Measurements from ENCODE around the gene SND1.
"Not testable (repeated sequence)": the region's sequence is repeated elsewhere in the genome, so short reads cannot be mapped to it uniquely, and the experiment has no call there.

The SND1 gene

DNA sequence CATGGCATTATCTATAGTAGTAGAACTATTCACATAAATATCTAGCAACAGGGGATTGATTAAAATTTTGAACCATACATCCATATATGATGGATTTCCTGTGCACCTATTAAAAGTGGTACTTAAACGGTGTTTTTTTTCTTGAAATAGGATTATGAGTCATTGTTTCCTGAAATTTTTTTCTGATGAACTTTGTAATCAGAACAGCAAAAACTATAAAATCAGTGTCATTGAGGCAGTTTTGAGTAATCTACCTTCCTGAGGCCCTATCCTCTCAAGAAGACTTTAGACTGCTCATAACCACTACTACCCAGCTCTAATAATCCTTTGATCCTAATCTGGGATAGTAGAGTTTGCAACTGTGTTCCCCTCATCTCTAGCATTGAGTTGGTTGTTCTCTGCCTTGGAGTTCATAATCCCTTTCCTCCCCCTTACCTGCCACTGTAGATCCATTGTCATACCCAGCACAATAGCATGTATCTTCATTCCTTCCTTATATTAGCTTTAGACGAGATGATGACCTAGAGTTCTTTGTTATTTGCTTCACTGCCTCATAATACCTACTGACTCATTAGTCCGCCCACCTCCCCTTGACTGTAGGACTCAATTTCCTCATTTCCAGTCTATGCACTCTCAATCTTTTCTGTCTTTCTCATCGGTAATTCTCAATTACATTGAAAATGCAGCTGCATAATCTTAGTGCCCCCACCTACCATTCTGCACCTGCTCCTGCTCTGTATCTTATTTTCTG lies 245.9 kb downstream of the SND1 start:
- TF ChIP-seq GATA1 (IDR thresholded peaks at IDR 0.05; ENCODE audit: low read depth, low read length), result no peak
- no peak for TF ChIP-seq POLR2A (IDR thresholded peaks at IDR 0.05; ENCODE audit: low read length)
- DNase-seq, result no peak

- TF ChIP-seq GATA1 (IDR thresholded peaks at IDR 0.05; ENCODE audit: low read depth, low read length) (no peak), POLR2A (IDR thresholded peaks at IDR 0.05; ENCODE audit: low read length) (no peak)
- DNase-seq, result no peak
These were observed 247.4 kb downstream of the SND1 start for GRCh38 chr7:127899411-127899810.

DNA sequence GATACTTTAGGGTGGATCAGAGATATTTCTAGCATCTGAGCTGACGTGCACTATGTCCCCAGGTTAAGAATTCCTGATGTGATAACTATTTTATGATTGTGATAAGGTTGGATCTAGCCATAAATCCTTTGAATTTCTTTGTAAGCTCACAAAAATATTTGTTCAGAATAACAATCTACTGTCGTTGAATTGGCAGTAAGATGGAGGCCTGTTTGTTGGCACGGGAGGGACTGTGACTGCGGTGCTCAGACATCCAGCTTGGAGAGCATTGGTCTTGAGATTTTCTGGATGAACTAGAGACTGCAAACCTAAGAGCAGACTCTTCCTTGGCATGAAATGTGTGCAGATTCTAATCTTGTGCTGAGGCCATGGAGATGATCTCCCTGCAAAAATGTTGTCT lies 248.1 kb downstream of the SND1 start:
- no peak for DNase-seq
- no peak for TF ChIP-seq GATA1 (IDR thresholded peaks at IDR 0.05; ENCODE audit: low read depth, low read length)
- no peak for TF ChIP-seq POLR2A (IDR thresholded peaks at IDR 0.05; ENCODE audit: low read length)

DNA sequence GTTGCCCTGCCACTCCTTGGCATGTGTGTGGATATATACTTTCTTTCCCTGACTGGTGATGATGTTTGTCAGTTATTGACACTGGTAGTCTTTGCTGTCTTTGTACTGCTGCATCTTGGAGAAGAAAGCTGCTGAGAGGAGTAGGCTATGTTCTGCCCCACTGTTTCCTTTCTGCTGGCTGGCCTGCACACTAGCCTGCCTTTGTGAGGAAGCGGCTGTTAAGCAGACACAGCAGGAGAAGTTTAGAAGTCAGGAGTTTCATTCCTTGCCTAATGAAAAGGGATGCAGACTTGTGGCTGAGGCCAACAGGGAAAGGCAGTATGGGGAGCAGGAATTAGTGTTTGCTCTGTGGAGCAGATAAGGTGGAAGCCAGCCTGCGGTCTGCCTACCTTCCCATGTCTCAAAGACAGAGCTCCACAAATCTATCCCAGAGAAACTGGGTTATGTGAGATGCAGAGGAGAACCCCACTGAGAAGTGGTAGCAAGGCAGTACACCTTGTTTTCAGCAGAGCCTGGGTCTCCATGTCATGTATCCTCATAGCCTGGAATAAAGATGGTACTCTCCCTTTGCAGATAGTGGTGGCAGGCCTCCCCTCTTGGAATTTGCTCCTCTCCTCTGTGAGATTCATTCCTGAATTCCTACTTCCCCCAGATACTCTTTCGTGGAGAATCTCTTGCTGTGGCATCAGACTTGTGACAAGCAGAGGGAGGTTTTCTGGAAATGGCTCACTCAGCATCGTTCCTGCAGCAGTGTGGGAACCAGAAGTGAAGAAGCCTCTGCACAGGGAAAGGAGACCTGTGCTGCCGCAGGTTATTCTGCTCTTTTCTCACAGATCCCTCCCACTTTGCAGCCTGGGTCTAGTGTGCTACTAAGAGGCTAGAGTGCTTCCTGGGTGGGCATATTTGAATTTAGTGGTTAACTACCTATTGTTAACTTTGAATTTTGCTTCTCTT lies 249.0 kb downstream of the SND1 start:
- TF ChIP-seq POLR2A (IDR thresholded peaks at IDR 0.05; ENCODE audit: low read length) (no peak), GATA1 (IDR thresholded peaks at IDR 0.05; ENCODE audit: low read depth, low read length) (no peak)
- peak in 1 of 2 experiments; percentile 15 for DNase-seq

GRCh38 chr7:127901895-127902703 lies 250.1 kb downstream of the SND1 start:
- no peak for DNase-seq
- no peak for TF ChIP-seq POLR2A (IDR thresholded peaks at IDR 0.05; ENCODE audit: low read length)
- TF ChIP-seq GATA1 (IDR thresholded peaks at IDR 0.05; ENCODE audit: low read depth, low read length), result no peak

DNA sequence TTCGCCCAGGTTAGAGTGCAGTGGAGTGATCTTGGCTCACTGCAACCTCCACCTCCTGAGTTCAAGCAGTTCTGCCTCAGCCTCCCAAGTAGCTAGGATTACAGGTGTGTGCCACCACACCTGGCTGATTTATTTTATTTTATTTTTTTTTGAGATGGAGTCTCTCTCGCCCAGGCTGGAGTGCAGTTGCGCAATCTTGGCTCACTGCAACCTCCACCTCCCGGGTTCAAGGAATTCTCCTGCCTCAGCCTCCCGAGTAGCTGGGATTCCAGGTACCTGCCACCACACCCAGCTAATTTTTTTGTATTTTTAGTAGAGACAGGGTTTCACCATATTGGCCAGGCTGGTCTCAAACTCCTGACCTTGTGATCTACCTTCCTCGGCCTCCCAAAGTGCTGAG lies 250.8 kb downstream of the SND1 start:
- not testable (repeated sequence) for DNase-seq

- TF ChIP-seq GATA1 (IDR thresholded peaks at IDR 0.05; ENCODE audit: low read depth, low read length), result no peak
- no peak for TF ChIP-seq POLR2A (IDR thresholded peaks at IDR 0.05; ENCODE audit: low read length)
- no peak for DNase-seq
These were observed 252.1 kb downstream of the SND1 start for GRCh38 chr7:127903892-127904669.

GRCh38 chr7:127904670-127904985 lies 252.6 kb downstream of the SND1 start:
- DNase-seq, result no peak
- TF ChIP-seq GATA1 (IDR thresholded peaks at IDR 0.05; ENCODE audit: low read depth, low read length) (no peak), POLR2A (IDR thresholded peaks at IDR 0.05; ENCODE audit: low read length) (no peak)

- no peak for DNase-seq
- no peak for TF ChIP-seq GATA1 (IDR thresholded peaks at IDR 0.05; ENCODE audit: low read depth, low read length)
- TF ChIP-seq POLR2A (IDR thresholded peaks at IDR 0.05; ENCODE audit: low read length), result no peak
These were observed 253.0 kb downstream of the SND1 start for GRCh38 chr7:127905021-127905420.

- no peak for DNase-seq
- TF ChIP-seq GATA1 (IDR thresholded peaks at IDR 0.05; ENCODE audit: low read depth, low read length) (no peak), POLR2A (IDR thresholded peaks at IDR 0.05; ENCODE audit: low read length) (no peak)
These were observed 253.7 kb downstream of the SND1 start for GRCh38 chr7:127905491-127906330.

DNA sequence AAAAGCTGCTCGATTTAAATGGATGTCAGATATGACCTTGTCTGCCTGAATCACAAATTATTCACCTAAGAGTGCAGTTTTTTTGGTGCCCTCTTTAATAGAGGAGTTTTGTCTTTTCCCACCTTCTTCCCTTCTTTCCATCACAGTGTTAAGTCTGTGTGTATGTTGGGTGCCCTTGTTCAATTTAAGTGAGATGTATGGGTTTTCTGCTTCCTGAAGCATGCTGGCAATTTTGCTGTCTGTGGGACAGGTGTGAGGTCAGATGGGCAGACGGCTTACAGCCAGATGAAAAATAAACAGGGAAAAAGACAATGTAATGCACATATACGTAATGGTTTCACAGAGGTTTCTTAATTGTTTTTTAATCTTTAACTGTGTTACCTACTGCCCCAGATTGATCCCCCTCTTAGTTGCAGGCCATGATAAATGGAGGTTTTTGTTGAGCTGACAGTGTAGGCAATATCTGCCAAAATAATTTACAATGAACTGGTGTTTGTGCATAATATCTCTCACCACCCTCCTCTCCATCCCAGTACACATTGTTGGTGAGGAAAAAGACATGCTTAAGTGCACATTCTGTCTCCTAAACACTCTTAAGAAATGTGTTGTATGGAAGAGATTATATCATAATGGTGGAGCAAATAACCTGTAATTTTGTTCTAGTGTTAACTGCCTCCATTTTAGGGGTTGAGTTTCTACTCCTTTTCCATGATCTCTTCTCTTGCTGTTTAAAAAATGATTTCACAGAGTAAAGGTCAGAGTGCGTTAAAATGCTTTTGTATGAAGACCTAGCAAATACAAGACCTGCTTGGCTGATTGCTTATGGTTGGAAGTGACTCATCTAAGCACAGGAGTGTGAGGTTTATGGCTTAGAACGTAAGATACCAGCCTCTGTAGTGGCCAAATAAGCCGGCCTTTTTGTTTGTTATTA lies 255.4 kb downstream of the SND1 start:
- no peak for TF ChIP-seq GATA1 (IDR thresholded peaks at IDR 0.05; ENCODE audit: low read depth, low read length)
- TF ChIP-seq POLR2A (IDR thresholded peaks at IDR 0.05; ENCODE audit: low read length), result no peak
- no peak for DNase-seq

Data from erythroblast (primary cell).